IPS-18a (cell line): Measurements from ENCODE around the gene HSD11B2.

Experiments used
- H3K27ac ChIP-seq: one replicate; pipeline ENCODE4 v1.5.1; 2013; ENCODE audit warnings: low read length
- H3K27me3 ChIP-seq: one replicate; pipeline ENCODE4 v1.6.1; 2013; ENCODE audit warnings: mild to moderate bottlenecking, low read length; ENCODE audit not compliant: control insufficient read depth, insufficient read depth
- H3K36me3 ChIP-seq: one replicate; pipeline ENCODE4 v1.6.1; 2013; ENCODE audit warnings: low read depth, low read length; ENCODE audit not compliant: control insufficient read depth
- H3K4me1 ChIP-seq: one replicate; pipeline ENCODE4 v1.6.1; 2013; ENCODE audit warnings: low read depth, low read length; ENCODE audit not compliant: control insufficient read depth
- H3K4me3 ChIP-seq: one replicate; pipeline ENCODE4 v1.5.1; 2013; ENCODE audit warnings: low read length
- H3K9ac ChIP-seq: one replicate; pipeline ENCODE4 v1.6.1; 2013; ENCODE audit warnings: mild to moderate bottlenecking, low read length, moderate library complexity
- H3K9me3 ChIP-seq: one replicate; pipeline ENCODE4 v1.6.1; 2013; ENCODE audit warnings: low read depth, low read length; ENCODE audit not compliant: control insufficient read depth

Gene HSD11B2

GRCh38 chr16:67398546-67399217 is 32.2 kb upstream of the HSD11B2 start:
- H3K4me3 ChIP-seq = no peak overlapping the region
- no peaks in the 10 kb centered on the region for H3K36me3 ChIP-seq
- H3K4me1 ChIP-seq = peaks cover 19% of the 10 kb centered on the region
- no peak overlapping the region for H3K9ac ChIP-seq
- H3K9me3 ChIP-seq = no peaks in the 10 kb centered on the region
- peaks cover 40% of the 10 kb centered on the region for H3K27me3 ChIP-seq
- no peak overlapping the region for H3K27ac ChIP-seq

DNA sequence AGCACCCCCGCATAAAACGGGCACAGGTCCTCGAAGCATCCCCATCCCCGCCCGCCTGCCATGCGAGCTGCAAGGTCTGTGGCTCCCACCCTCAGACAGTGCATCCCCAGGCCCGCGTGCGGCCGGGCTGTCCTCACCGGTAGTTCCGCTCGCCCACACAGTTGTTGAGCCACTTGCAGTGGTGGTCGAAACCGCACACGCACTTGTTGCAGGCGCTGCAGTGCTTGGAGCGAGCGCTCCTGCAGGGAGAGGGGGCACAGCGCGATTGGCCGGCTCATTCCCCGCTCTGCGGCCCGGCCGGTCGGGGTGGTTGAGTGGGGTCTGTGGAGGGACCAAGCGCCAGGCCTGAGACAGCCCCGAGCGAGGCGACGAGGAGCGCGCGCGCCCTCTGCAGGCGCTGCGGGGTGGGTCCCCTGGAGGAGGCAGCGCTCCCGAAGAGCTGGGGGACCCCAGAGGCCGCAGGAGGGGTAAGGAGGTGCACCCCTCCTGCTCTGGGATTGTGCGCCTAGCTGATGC is 31.6 kb upstream of the HSD11B2 start:
- H3K9ac ChIP-seq = no peak overlapping the region
- peaks cover 16% of the 10 kb centered on the region for H3K4me1 ChIP-seq
- H3K9me3 ChIP-seq = no peaks in the 10 kb centered on the region
- peaks cover 34% of the 10 kb centered on the region for H3K27me3 ChIP-seq
- H3K4me3 ChIP-seq = no peak overlapping the region
- H3K36me3 ChIP-seq = no peaks in the 10 kb centered on the region
- H3K27ac ChIP-seq = no peak overlapping the region

GRCh38 chr16:67399749-67400704 is 30.9 kb upstream of the HSD11B2 start:
- H3K4me3 ChIP-seq = no peak overlapping the region
- no peaks in the 10 kb centered on the region for H3K36me3 ChIP-seq
- no peak overlapping the region for H3K9ac ChIP-seq
- peaks cover 26% of the 10 kb centered on the region for H3K27me3 ChIP-seq
- peaks cover 21% of the 10 kb centered on the region for H3K4me1 ChIP-seq
- H3K9me3 ChIP-seq = no peaks in the 10 kb centered on the region
- H3K27ac ChIP-seq = no peak overlapping the region

GRCh38 chr16:67400901-67401300 is 30.0 kb upstream of the HSD11B2 start:
- no peaks in the 10 kb centered on the region for H3K9me3 ChIP-seq
- H3K4me1 ChIP-seq = peaks cover 13% of the 10 kb centered on the region
- H3K27me3 ChIP-seq = peaks cover 17% of the 10 kb centered on the region
- H3K9ac ChIP-seq = no peak overlapping the region
- no peak overlapping the region for H3K4me3 ChIP-seq
- H3K36me3 ChIP-seq = no peaks in the 10 kb centered on the region
- no peak overlapping the region for H3K27ac ChIP-seq

DNA sequence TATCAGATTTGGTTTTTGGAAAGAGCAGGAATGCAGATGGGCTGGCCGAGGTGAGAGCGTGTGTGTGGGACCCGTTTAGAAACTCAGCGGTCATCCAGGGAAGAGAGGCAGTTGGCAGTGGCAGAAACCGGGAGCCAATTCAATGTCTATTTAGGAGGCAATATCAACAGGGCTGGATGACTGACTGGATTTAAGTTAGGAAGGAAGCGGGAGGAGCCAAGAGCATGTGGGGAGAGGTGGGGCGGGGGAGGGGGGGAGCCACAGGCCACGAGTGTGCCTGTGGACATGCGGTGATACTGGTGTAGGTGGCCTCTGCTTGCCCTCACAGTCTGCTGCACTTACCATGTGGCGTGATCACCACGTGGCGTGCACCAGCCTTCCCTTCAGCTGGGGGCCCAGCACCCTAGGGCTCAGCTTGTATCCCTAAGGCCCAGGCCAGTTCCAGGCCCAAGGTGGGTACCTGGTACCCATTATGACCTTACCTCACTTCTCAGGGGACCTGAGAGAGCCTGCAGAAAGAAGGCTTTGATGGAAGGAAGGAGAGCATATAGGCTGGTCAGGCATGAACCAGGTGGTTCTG is 26.9 kb upstream of the HSD11B2 start:
- Histone ChIP-seq H3K9ac (no peak overlapping the region), H3K9me3 (no peaks in the 10 kb centered on the region), H3K27me3 (peaks cover 5% of the 10 kb centered on the region), H3K4me1 (peaks cover 10% of the 10 kb centered on the region), H3K36me3 (no peaks in the 10 kb centered on the region), H3K4me3 (no peak overlapping the region), H3K27ac (no peak overlapping the region)

DNA sequence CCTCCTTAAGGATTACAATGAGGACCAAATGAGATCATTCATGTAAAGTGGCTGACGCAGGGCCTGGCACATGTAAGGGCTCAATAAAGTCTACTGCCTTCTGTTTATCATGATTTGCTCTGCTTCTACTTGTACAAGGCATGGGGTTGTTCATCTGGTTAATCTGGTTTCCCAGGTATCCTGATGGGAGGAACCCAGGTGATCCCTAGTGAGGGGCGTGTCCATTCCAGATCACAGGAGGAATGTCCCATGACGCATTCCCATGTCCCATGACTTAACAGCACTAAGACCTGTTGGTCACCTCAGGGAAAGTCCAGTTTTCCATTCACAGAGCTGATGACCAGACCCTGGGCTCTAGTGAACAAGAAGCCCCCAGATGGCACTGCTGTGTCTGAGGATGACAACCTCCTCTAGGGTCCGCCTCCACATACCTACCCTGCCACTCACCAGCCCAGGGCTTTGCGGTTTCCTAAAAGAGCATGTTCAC is 26.1 kb upstream of the HSD11B2 start:
- no peaks in the 10 kb centered on the region for H3K9me3 ChIP-seq
- H3K4me3 ChIP-seq = no peak overlapping the region
- H3K27me3 ChIP-seq = peaks cover 3% of the 10 kb centered on the region
- no peak overlapping the region for H3K9ac ChIP-seq
- no peaks in the 10 kb centered on the region for H3K36me3 ChIP-seq
- H3K4me1 ChIP-seq = peaks cover 10% of the 10 kb centered on the region
- H3K27ac ChIP-seq = no peak overlapping the region

DNA sequence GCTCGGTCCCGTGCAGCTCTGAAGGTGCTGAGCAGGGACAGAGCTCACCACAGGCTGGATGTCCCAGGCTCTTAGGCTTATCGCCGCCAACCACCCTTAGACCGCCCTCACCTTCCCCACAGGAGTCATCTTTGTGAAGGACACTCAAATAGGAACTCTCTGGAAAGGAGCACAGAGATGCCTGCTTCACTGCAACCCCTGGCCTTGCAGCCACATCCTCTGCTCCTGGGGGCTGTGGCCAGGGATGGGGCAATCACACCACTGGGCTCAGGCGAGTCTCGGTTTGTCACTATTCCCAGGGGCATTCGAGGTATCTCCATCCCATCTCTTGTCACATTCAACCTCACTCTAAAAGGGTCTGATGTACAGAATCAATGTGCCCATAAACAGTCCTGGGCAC is 25.6 kb upstream of the HSD11B2 start:
- H3K27me3 ChIP-seq = peaks cover 3% of the 10 kb centered on the region
- H3K4me3 ChIP-seq = no peak overlapping the region
- H3K36me3 ChIP-seq = no peaks in the 10 kb centered on the region
- peaks cover 13% of the 10 kb centered on the region for H3K4me1 ChIP-seq
- H3K27ac ChIP-seq = no peak overlapping the region
- H3K9me3 ChIP-seq = no peaks in the 10 kb centered on the region
- H3K9ac ChIP-seq = no peak overlapping the region

DNA sequence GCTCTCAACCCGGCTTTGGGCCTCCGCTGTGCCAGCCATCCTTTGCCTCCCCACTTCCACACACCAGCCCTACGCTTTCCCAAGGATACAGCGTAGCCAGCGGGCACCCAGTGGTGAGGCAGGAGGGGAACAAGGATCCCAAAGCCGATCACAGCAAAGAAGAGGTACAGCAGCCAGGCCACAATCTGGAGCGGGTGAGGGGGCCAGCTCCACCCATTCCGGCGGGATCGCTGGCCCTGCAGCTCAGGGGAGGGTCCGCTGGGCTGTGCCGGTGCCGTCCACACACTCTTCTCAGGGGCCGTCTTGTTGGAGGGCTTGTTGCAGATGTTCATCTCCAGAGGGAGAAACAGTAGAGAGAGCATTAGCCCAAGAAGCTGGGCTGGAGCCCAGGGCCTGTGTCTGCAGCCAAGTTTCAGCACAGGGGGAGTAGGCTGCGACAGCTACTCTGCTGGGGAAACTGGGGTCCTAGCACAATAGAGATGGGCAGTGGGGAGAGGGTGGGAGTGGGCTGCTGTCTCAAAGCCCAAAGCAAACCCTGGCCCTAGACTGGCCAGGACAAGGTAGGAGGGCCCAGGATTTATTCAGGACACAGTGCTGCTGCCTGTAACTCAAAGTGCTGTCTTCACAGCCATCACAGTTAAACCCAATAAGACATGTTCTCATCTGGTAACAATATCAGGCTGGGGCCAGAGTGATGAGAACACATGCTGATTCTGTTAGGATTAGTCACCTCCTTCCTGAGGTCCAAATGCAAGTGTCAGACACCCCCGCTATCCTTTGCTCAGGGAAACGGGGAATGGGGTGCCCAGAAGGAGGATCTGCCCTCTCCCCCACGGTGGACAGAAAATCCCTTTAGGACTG is 24.6 kb upstream of the HSD11B2 start:
- no peaks in the 10 kb centered on the region for H3K9me3 ChIP-seq
- peaks cover 3% of the 10 kb centered on the region for H3K27me3 ChIP-seq
- no peaks in the 10 kb centered on the region for H3K36me3 ChIP-seq
- H3K9ac ChIP-seq = no peak overlapping the region
- no peak overlapping the region for H3K4me3 ChIP-seq
- no peak overlapping the region for H3K27ac ChIP-seq
- peaks cover 13% of the 10 kb centered on the region for H3K4me1 ChIP-seq

- H3K27ac ChIP-seq = no peak overlapping the region
Observed at GRCh38 chr16:67407176-67407787, 23.6 kb upstream of the HSD11B2 start.

DNA sequence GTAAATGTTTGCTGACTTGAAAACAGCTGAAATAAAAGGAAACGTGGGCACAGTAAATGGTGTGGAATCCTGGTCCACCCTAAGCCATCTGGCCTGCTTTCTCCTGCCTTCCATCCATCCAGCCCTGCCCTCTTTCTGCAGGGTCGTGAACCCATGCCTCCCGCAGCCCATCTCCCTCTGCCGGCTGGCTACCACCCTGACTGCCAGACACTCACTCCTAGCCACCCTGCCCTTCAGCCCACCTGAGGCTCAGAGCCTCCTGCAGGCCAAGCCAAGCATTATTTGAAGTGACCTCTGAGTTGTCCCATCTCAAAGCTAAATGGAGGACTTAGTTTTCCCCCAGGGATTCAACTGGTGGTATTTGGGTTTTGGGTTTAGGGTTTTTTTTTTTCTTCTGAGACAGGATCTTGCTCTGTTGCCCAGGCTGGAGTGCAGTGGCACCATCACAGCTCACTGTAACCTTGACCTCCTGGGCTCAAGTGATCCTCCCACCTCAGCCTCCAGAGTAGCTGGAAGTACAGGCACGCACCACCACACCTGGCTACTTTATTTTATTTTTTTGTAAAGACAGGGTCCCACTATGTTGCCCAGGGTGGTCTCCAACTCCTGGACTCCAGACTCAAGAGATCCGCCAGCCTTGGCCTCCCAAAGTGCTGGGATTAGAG is 23.0 kb upstream of the HSD11B2 start:
- no peak overlapping the region for H3K27ac ChIP-seq
- no peak overlapping the region for H3K9ac ChIP-seq
- no peak overlapping the region for H3K4me3 ChIP-seq
- H3K9me3 ChIP-seq = no peaks in the 10 kb centered on the region
- peaks cover 13% of the 10 kb centered on the region for H3K4me1 ChIP-seq
- H3K27me3 ChIP-seq = no peaks in the 10 kb centered on the region
- H3K36me3 ChIP-seq = no peaks in the 10 kb centered on the region

More at GRCh38 chr16:67407176-67407787, 23.6 kb upstream of the HSD11B2 start:
- H3K27me3 ChIP-seq = no peaks in the 10 kb centered on the region
- no peak overlapping the region for H3K9ac ChIP-seq
- H3K36me3 ChIP-seq = no peaks in the 10 kb centered on the region
- peaks cover 13% of the 10 kb centered on the region for H3K4me1 ChIP-seq
- H3K4me3 ChIP-seq = no peak overlapping the region
- H3K9me3 ChIP-seq = no peaks in the 10 kb centered on the region
